K562 (cell line): ENCODE measurements around the gene DDAH2. TPM values are rescaled to one million over a fixed set of nuclear protein-coding genes. Genes with fewer than 3 reads are reported as not detected.

ENCODE experiments used
- CSDE1 ChIP-seq, 2 experiments: fragments of 450-650 bp; IDR thresholded peaks; 2 replicates each; pipeline ENCODE4 v1.6.1; 2016; ENCODE audit warnings: mild to moderate bottlenecking in 1 of 2
- EGR1 ChIP-seq: fragments of 450-650 bp; conservative IDR thresholded peaks from 2 replicates; pipeline ENCODE4 v1.6.1; 2017; ENCODE audit warnings: mild to moderate bottlenecking
- GTF2B ChIP-seq: IDR thresholded peaks from 2 replicates; pipeline ENCODE4 v1.6.1; 2011; ENCODE audit not compliant: insufficient read length; ENCODE audit errors: extremely low read depth
- HMBOX1 ChIP-seq: sonication (generic); IDR thresholded peaks from 2 replicates; pipeline ENCODE4 v1.6.1; 2016
- HMGXB4 ChIP-seq: sonication (generic); formaldehyde crosslinking; IDR thresholded peaks from 2 replicates; pipeline ENCODE4 v1.8.1; 2023; ENCODE audit warnings: mild to moderate bottlenecking, missing genetic modification reagents
- HNRNPUL1 ChIP-seq: fragments of 200-400 bp; formaldehyde crosslinking; IDR thresholded peaks from 2 replicates; pipeline ENCODE4 v1.6.1; 2017; ENCODE audit warnings: low read length
- KAT7 ChIP-seq: sonication (generic); formaldehyde crosslinking; IDR thresholded peaks from 2 replicates; pipeline ENCODE4 v1.8.0; 2022; ENCODE audit warnings: missing genetic modification reagents, mild to moderate bottlenecking, borderline replicate concordance
- L3MBTL2 ChIP-seq: fragments of 450-650 bp; IDR thresholded peaks from 2 replicates; pipeline ENCODE4 v1.6.1; 2016; ENCODE audit warnings: mild to moderate bottlenecking, moderate library complexity
- PKNOX1 ChIP-seq: fragments of 450-650 bp; IDR thresholded peaks from 2 replicates; pipeline ENCODE4 v1.6.1; 2016
- PML ChIP-seq: IDR thresholded peaks from 2 replicates; pipeline ENCODE4 v1.6.1; 2012; ENCODE audit warnings: low read length, inconsistent platforms
- SAFB ChIP-seq: fragments of 200-400 bp; formaldehyde crosslinking; IDR thresholded peaks from 2 replicates; pipeline ENCODE4 v1.6.1; 2017; ENCODE audit warnings: low read depth, low read length, borderline replicate concordance
- SIN3A ChIP-seq, 2 experiments: fragments of 150-350 bp in 1 of 2; IDR thresholded peaks; 2 replicates each; pipeline ENCODE4 v1.6.1; 2011 to 2016; ENCODE audit warnings: borderline replicate concordance in 2 of 2, low read depth in 2 of 2, low read length in 2 of 2, mild to moderate bottlenecking in 2 of 2, moderate library complexity in 2 of 2; ENCODE audit not compliant: control insufficient read depth in 1 of 2
- SLC30A9 ChIP-seq: fragments of 250-450 bp; sonication (Bioruptor Pico); IDR thresholded peaks from 2 replicates; pipeline ENCODE4 v1.8.0; 2022; ENCODE audit warnings: mild to moderate bottlenecking, moderate library complexity
- THRB ChIP-seq: fragments of 450-650 bp; formaldehyde crosslinking; conservative IDR thresholded peaks from 2 replicates; pipeline ENCODE4 v1.4.0; 2022; ENCODE audit warnings: mild to moderate bottlenecking, missing genetic modification characterization
- ZBTB43 ChIP-seq: sonication (generic); formaldehyde crosslinking; IDR thresholded peaks from 2 replicates; pipeline ENCODE4 v1.8.0; 2023; ENCODE audit warnings: mild to moderate bottlenecking, missing genetic modification reagents
- ZNF212 ChIP-seq: fragments of 450-650 bp; formaldehyde crosslinking; IDR thresholded peaks from 2 replicates; pipeline ENCODE4 v1.4.0; 2020; ENCODE audit warnings: mild to moderate bottlenecking
- ZNF354B ChIP-seq: fragments of 250-450 bp; sonication (Bioruptor Pico); IDR thresholded peaks from 2 replicates; pipeline ENCODE4 v1.4.0; 2020
- ZNF395 ChIP-seq: fragments of 200-800 bp; sonication (Bioruptor generic); IDR thresholded peaks from 2 replicates; pipeline ENCODE4 v1.6.1; 2017; ENCODE audit warnings: missing genetic modification characterization, missing compliant biosample characterization
- polyA plus RNA-seq, 8 experiments: library from polyadenylated mRNA; depleted of rRNA in 4 of 8; stranded (reverse) in 5 of 8; unstranded in 3 of 8; fragments of >200 nt; fragmentation: Nextera tagmentation in 2 of 8; fragmentation: Illumina TruSeq in 1 of 8; extraction: Ambion mirVana in 2 of 8; extraction: Trizol in 1 of 8; gene quantifications; 2 replicates each; pipeline versions ENCODE4 v1.2.1 to v1.2.3, GENCODE V29; 2011 to 2014; ENCODE audit warnings: inconsistent platforms in 1 of 8, missing spikeins in 1 of 8
- total RNA-seq, 7 experiments: library from RNA; depleted of rRNA in 6 of 7; stranded (reverse); fragments of >200 nt in 6 of 7; fragmentation: Illumina TruSeq in 2 of 7; extraction: Trizol in 2 of 7; gene quantifications; 2 replicates each; pipeline versions ENCODE4 v1.2.1 to v1.2.3, GENCODE V29; 2011 to 2021; ENCODE audit warnings: low replicate concordance in 1 of 7

DDAH2 gene
- total and polyA plus RNA-seq, 9 of the 15 experiments (the other 6 are each of a cell fraction or from before 2014, with no cell fraction given), result 1.8 to 45.4 (median 21.4) TPM

GRCh38 chr6:31737991-31738979 is 9.2 kb upstream of the DDAH2 start (continued):
- TF ChIP-seq ZNF395 (CRISPR knock-in tag) (no peak), SLC30A9 (CRISPR knock-in tag) (no peak), CSDE1 (IDR thresholded peaks at IDR 0.05) (0 out of 4 replicates have a peak, but pooled peaks of 1 of the 2 experiments have one; percentile 23), ZBTB43 (CRISPR knock-in tag) (no peak), KAT7 (CRISPR knock-in tag) (no peak), HMGXB4 (CRISPR knock-in tag) (0 out of 2 replicates have a peak, but pooled peaks have one; percentile 30), ZNF212 (CRISPR knock-in tag) (0 out of 2 replicates have a peak, but pooled peaks have one; percentile 9), ZNF354B (CRISPR knock-in tag) (no peak), L3MBTL2 (no peak), HNRNPUL1 (no peak), HMBOX1 (no peak), SAFB (no peak), EGR1 (no peak), SIN3A (IDR thresholded peaks at IDR 0.05; ENCODE audit: borderline replicate concordance in 2 of 2, control insufficient read depth in 1 of 2, low read depth in 2 of 2, low read length in 2 of 2) (peak in 1 of 2 experiments; percentile 86; a peak in 1 of 4 replicates), GTF2B (no peak), THRB (peak; percentile 97), PKNOX1 (no peak), PML (peak; percentile 82)
